HG02642 (cell line): ENCODE measurements around the gene ACAP3.

ENCODE experiments used
- ATAC-seq: cut with Tn5 transposase; IDR thresholded peaks from one replicate; pipeline ENCODE4 v1.9.1; 2021; ENCODE audit warnings: mild to moderate bottlenecking; ENCODE audit not compliant: unreplicated experiment, poor library complexity

ACAP3 gene

DNA sequence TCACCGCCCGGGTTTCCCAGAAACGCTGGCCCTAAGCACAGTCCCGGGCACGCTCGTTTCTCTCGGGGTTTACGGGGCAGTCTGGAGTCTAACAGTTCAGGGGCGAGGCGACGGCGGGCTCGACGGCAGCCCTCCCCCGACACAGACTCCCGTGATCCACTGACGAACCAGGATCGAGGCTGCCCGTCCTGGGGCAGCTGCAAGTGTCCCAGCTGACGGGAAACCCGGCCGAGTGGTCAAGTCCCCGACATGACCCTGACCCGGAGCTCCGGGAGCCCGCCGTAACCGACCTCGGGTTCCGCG lies 34.6 kb downstream of the ACAP3 start:
- peak; percentile 4 for ATAC-seq

GRCh38 chr1:1272341-1273208 lies 35.2 kb downstream of the ACAP3 start:
- peak; percentile 1 for ATAC-seq

- ATAC-seq: no peak
Observed at GRCh38 chr1:1270813-1271212, 36.9 kb downstream of the ACAP3 start.

DNA sequence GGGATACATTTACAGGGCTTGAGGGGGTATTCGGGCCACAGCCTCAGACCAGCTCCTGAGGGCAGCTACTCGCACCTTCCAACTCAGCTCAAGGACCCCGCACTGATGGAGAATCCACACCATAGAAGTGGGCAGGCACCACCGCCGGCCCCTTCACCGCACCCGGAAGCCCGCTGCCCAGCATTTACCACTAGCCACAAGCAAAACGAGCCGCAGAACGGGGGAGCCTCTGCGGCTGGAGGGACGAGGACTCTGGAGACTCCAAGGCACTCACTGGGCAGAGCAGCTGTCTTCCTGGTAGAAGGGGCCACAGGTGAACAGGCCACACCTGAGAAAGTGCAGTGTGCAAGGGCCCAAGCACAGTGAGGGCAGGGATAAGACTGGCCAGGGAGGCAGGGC lies 39.4 kb downstream of the ACAP3 start:
- no peak for ATAC-seq

DNA sequence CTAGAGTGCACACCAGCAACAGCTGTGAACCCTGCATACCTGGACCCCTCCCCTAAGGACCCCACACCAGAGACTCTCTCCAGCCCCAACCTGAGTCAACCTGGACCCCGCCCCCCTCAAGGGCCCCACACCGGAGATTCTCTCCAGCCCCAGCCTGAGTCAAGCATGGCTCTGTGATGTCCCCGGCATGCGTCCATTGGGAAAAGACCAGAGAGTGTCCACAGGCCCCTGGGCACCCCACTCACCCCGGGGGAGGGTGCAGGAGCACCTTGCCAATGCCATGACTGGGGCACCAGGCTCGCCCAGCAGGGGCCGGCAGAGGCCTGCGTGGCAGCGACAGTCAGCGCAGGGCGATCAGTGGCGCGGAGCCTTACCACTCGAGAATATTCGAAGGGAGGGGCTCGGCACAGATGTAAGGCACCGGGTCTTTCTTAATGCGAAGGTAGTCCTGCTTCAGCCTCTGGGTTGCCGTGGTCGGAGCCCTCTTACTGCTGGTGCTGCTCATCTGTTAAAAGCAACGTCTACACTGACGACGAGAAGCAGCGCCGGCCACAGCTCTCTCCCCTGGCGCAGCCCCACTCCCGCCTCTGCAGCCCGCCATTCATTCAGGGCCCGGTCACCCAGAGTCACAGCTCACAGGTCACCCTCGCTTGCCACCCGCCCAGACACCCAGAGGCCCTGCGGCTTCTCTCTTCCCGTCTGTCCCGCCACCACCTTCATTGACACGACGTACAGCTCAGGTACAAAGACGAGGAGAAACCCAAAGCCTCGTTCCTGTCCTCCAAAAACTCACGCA lies 40.0 kb downstream of the ACAP3 start:
- ATAC-seq: no peak

- ATAC-seq: no peak
Observed at GRCh38 chr1:1264868-1265272, 42.9 kb downstream of the ACAP3 start.

GRCh38 chr1:1264026-1264425 lies 43.7 kb downstream of the ACAP3 start:
- ATAC-seq: no peak

DNA sequence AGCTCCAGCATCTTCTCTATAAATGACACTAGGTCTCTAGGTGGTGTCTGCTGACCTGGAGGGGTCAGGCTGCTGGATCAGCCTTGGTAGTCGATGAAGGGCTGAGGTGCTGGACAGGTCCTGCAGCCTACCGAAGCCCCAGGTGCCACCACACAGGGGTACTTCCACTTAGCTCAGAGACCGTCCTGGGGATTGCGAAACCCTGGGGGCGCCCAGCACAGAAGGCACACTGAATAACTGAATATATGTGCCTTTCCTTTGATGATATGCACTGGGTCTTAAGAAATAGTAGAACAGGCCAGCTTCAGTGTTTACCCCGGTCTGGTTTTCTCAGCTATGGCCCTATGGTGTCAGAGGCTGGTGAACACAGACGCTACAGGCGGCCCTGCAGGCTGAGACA lies 45.0 kb downstream of the ACAP3 start:
- no peak for ATAC-seq

DNA sequence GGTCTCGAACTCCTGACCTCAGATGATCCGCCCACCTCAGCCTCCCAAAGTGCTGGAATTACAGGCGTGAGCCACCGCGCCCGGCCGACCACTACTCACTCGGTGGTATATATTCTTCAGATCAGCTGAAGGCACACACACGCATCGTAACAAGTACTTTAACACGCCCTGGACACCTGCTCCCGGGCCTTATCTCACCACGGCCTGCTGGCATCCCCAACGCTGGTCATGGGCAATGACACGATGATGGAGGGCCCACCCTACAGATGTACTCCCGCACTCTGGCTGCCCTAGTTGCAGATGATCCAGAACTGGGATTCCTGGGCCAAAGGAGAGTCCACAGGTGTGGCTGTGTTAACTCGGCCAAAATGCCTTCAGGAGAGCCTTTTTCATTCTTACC lies 45.7 kb downstream of the ACAP3 start:
- no peak for ATAC-seq

DNA sequence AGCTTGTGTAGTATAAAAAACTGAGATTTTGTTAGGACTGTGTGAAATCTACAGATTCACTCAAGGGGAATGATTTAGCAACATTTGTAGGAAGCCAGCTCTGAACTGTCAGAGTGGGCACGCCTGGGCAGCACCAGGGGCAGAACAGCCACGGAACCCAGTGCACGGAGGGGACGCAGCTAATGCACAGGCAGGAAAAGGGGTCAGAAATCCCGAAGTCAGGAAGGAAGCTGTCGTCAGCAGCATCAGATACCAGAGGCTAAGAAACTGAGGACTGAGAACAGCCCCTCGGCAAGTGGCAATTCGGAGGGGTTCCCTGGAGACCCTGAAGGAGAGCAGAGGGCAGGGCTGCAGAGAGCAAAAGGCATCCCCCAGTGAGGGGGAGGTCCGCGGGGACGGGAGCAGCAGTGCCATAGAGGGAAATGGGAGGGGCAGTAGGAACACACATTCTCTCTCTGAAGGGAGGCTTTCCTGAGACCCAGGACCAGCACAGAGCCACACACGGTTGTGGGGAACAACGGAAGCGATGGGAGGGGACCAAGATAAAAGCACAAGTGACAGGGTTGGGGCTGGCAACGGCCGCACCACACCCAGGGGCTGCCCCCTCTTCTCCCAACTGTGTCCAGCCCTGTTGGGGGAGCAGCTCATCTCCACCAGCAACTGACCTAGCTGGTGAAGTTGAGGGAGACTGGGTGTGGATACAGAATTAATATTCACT lies 46.7 kb downstream of the ACAP3 start:
- ATAC-seq: no peak

DNA sequence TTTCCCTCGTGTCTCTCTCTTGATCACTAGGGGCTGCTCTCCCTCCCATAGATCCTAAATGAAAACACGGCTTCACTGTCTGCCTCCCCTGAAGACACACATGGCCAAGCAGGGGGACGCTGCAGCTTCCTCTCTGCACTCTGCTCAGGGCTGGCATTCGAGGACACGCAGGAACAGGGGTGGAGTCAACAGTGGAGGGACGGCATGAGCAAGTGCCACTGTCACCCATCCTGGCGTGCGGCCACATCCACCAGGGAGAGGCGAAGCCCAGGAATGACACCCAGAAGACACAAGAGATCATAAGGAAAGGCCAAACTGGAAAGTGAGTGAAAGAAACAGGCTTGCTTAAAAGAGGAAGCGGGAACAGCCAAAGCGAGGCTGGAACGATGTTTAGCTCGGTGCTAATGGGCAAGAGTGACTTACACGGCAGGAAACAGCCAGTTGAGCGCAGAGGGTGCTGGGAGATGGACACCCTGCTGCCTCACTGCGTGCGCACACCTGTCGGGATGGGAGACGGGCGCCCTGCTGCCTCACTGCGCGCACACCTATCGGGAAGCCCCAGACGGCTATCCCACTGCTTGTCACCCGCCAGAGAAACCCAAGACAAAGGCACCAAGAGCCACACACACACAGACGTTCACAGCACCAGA lies 47.7 kb downstream of the ACAP3 start:
- no peak for ATAC-seq

- no peak for ATAC-seq
Observed at GRCh38 chr1:1259540-1259939, 48.2 kb downstream of the ACAP3 start.

GRCh38 chr1:1259119-1259488 lies 48.6 kb downstream of the ACAP3 start:
- no peak for ATAC-seq

DNA sequence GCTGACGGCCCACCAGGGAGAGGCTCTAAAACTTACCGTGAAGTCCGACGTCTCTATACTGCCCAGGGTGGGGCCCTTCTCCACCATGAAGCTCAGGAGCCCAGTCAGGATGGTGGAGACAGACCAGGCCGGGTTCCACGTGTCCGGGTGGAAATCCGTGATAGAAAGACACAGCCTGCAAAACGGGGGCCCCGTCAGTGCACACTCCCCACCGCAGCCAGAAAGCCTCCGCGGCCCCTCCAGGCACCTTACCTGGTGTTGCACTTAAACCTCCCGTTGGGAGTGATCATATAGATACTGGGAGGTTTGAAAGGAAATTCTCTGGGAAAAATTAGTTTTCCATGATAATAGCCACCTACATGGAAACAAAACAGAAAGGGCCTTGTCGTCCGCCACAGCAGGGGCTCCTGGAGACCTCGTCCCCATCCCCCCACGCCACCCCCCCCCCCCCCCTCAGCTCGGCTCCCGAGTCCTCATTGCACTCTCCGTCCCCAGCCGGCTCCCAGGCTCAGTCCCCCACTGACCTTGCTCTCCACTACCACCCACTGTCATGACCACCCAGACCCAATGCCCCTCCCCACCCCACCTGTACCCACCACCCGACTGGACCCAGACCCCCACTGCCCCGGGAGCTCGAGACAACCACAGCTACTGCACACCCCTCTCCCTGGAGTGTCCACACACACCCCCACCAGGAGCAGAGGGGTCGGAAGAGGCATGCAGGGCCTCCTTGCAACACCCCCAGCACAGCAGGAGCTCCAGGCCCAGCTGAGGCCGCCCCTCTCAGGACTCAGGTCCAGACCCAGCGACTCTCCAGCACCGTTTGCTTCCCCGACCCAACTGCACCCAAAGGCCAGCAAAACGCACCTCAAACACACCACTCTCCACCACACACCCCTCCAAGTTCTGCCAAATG lies 50.5 kb downstream of the ACAP3 start:
- no peak for ATAC-seq

- no peak for ATAC-seq
Observed at GRCh38 chr1:1255611-1256010, 52.1 kb downstream of the ACAP3 start.

DNA sequence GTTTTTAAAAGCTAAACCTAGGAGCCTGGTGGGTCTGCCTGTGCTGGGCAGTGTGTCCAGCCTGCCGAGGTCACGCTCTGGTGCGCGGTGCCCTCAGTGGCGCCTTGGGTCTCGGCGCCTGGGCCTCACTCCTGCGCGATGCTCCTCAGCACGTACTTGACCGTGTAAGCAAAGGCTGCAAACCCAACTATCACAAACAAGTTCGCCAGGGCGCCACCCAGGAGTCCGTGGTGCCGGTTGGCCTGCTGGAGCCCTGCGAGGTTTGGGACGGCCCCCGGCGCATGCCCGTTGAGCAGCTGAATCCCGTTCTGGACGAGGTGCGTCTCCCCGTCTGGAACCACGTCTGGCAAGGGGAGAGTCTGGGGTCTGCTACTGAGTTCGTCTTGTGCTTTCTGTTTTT lies 52.7 kb downstream of the ACAP3 start:
- ATAC-seq: no peak

DNA sequence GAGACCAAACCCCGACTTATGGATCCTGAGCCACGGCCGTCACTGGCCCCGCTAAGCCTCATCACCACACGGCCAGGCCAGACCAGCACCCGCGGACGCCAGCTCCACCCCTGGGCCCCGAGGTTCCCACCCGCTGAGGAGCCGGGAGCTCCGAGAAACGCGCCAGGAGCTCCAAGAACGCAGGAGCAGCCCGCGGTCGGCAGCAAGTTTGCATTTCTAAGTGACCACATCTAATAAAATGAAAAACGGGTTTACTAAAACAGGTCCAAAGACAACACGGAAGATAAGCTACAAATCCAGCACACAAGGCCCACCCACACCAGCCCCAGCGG lies 53.1 kb downstream of the ACAP3 start:
- ATAC-seq: no peak

GRCh38 chr1:1253972-1254666 lies 53.6 kb downstream of the ACAP3 start:
- ATAC-seq: no peak

GRCh38 chr1:1253314-1253713 lies 54.4 kb downstream of the ACAP3 start:
- no peak for ATAC-seq
